ENCODE results near the gene OMA1. TPM values are rescaled to one million over a fixed set of nuclear protein-coding genes. Genes with fewer than 3 reads are reported as not detected.
"Not testable (repeated sequence)": the region's sequence is repeated elsewhere in the genome, so short reads cannot be mapped to it uniquely, and the experiment has no call there.

The OMA1 gene
- total RNA-seq, 1 experiment from 2014 or later, result 21.9 TPM

GRCh38 chr1:58551186-58552140, 4.9 kb upstream of the OMA1 start:
- H3K9me3 ChIP-seq (ENCODE audit: control insufficient read depth in 1 of 2, insufficient read depth in 1 of 2, low read depth in 1 of 2, low read length in 2 of 2), result no peaks in the 10 kb centered on the region
- no peak for ATAC-seq
- H3K9me2 ChIP-seq (ENCODE audit: insufficient read depth), result no peaks in the 10 kb centered on the region
- no peak overlapping the region for H2AFZ ChIP-seq (ENCODE audit: low read depth, low read length, poor library complexity, severe bottlenecking)
- no peak overlapping the region for H3K27ac ChIP-seq (ENCODE audit: low read depth, low read length)
- H4K20me1 ChIP-seq (ENCODE audit: insufficient read depth), result no peaks in the 10 kb centered on the region
- H3K4me2 ChIP-seq (ENCODE audit: low read length), result no peak overlapping the region
- ChIA-PET POLR2A (no interaction called here), CTCF (interaction anchor here (1.0 kb wide), 1 partner anchor 101 kb away, joined by 4 read pairs; no protein-coding TSS in a partner anchor), RAD21 (ENCODE audit: low non-redundant PET in 1 of 2, low total read pairs in 2 of 2, uncharacterized antibody in 2 of 2, unreplicated experiment in 2 of 2) (no interaction called here)
- peaks cover 0 to 8% of the 10 kb centered on the region in 2 experiments; a peak in 2 of 4 replicates for H3K4me1 ChIP-seq (ENCODE audit: control insufficient read depth in 1 of 2, insufficient read depth in 2 of 2, low read length in 2 of 2)
- H3K79me2 ChIP-seq (ENCODE audit: insufficient read depth, low read length), result no peaks in the 10 kb centered on the region
- H3K36me3 ChIP-seq (ENCODE audit: control insufficient read depth in 1 of 2, insufficient read depth in 2 of 2, low read length in 2 of 2), result no peaks in the 10 kb centered on the region
- BruUV-seq (replicated peaks), result no TSS peak
- no peak for TF ChIP-seq CTCF (IDR thresholded peaks at IDR 0.05 in 2 of 3, conservative IDR thresholded peaks at IDR 0.05 in 1 of 3; ENCODE audit: borderline replicate concordance in 1 of 3, insufficient read depth in 1 of 3, low read depth in 2 of 3, low read length in 2 of 3)
- no peak for TF ChIP-seq SIN3A (IDR thresholded peaks at IDR 0.05; ENCODE audit: low read depth)
- no peak for TF ChIP-seq ZFX (IDR thresholded peaks at IDR 0.05)
- TF ChIP-seq, protein P1, sequence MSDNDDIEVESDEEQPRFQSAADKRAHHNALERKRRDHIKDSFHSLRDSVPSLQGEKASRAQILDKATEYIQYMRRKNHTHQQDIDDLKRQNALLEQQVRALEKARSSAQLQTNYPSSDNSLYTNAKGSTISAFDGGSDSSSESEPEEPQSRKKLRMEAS (IDR thresholded peaks at IDR 0.05), result no peak
- no peak for TF ChIP-seq EZH2 (IDR thresholded peaks at IDR 0.05)
- TF ChIP-seq EZH2phosphoT487 (IDR thresholded peaks at IDR 0.05; ENCODE audit: borderline replicate concordance), result no peak
- no peak for TF ChIP-seq CBX3 (IDR thresholded peaks at IDR 0.05; ENCODE audit: low read depth)
- TF ChIP-seq RAD21 (IDR thresholded peaks at IDR 0.05; ENCODE audit: low read depth), result no peak
- no peak for TF ChIP-seq POLR2AphosphoS5 (IDR thresholded peaks at IDR 0.05; ENCODE audit: low read depth, low read length)
- TF ChIP-seq EGR1 (IDR thresholded peaks at IDR 0.05; ENCODE audit: low read depth), result no peak
- no peak for TF ChIP-seq ZNF274 (IDR thresholded peaks at IDR 0.05; ENCODE audit: low read depth, low read length)
- TF ChIP-seq SP1 (IDR thresholded peaks at IDR 0.05; ENCODE audit: low read depth), result no peak
- TF ChIP-seq ELF1 (IDR thresholded peaks at IDR 0.05; ENCODE audit: borderline replicate concordance, low read depth), result no peak
- TF ChIP-seq, protein P2, sequence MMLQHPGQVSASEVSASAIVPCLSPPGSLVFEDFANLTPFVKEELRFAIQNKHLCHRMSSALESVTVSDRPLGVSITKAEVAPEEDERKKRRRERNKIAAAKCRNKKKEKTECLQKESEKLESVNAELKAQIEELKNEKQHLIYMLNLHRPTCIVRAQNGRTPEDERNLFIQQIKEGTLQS (IDR thresholded peaks at IDR 0.05), result no peak
- H3K4me3 ChIP-seq (replicated peaks in 1 of 2; ENCODE audit: low read depth in 1 of 2, low read length in 2 of 2), result no peak overlapping the region
- no peak for DNase-seq (ENCODE audit: low read depth, low spot score)
- intact Hi-C loops (cut with micrococcal nuclease), result no loop called here
- no peaks in the 10 kb centered on the region for H3K27me3 ChIP-seq (ENCODE audit: insufficient read depth, low read length)
- H3K9ac ChIP-seq (ENCODE audit: low read length), result no peak overlapping the region

DNA sequence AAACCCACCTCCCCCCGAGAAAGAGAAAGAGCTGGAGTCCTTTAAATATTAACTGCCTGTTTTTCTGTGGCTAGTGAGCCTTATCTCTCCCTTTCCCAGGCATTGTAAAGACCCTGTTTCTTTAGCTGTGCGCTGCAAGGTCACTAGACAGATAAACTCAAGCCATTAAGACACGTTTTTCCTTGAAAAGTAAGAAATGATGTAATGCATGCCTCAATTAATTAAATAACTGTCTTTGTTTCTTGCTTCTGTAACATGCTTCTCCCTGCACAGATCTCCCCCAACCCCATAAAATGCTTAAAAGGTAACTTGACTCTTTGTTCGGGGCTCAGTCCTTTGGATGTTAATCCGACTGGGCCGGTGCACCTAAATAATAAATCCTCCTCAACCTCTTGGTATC, 2.8 kb upstream of the OMA1 start:
- CTCF ChIA-PET; H3K27ac ChIP-seq (ENCODE audit: low read depth, low read length); H3K9ac ChIP-seq (ENCODE audit: low read length); H3K4me3 ChIP-seq (replicated peaks in 1 of 2; ENCODE audit: low read depth in 1 of 2, low read length in 2 of 2); intact Hi-C loops (cut with micrococcal nuclease); H3K4me2 ChIP-seq (ENCODE audit: low read length); H3K27me3 ChIP-seq (ENCODE audit: insufficient read depth, low read length); H3K79me2 ChIP-seq (ENCODE audit: insufficient read depth, low read length); H3K9me2 ChIP-seq (ENCODE audit: insufficient read depth); H4K20me1 ChIP-seq (ENCODE audit: insufficient read depth); H3K9me3 ChIP-seq (ENCODE audit: control insufficient read depth in 1 of 2, insufficient read depth in 1 of 2, low read depth in 1 of 2, low read length in 2 of 2); H3K36me3 ChIP-seq (ENCODE audit: control insufficient read depth in 1 of 2, insufficient read depth in 2 of 2, low read length in 2 of 2); DNase-seq (ENCODE audit: low read depth, low spot score); ATAC-seq; BruUV-seq (replicated peaks); RAD21 ChIA-PET (ENCODE audit: low non-redundant PET in 1 of 2, low total read pairs in 2 of 2, uncharacterized antibody in 2 of 2, unreplicated experiment in 2 of 2); POLR2A ChIA-PET; H2AFZ ChIP-seq (ENCODE audit: low read depth, low read length, poor library complexity, severe bottlenecking): not testable (repeated sequence)
- peaks cover 6 to 17% of the 10 kb centered on the region in 2 experiments; a peak in 3 of 4 replicates for H3K4me1 ChIP-seq (ENCODE audit: control insufficient read depth in 1 of 2, insufficient read depth in 2 of 2, low read length in 2 of 2)

Measured in HCT116 (cell line).